Osteoblast (primary cell): ENCODE data around the gene PAFAH1B1. TPM values are rescaled to one million over a fixed set of nuclear protein-coding genes. Genes with fewer than 3 reads are reported as not detected.
"Not testable (repeated sequence)": the region's sequence is repeated elsewhere in the genome, so short reads cannot be mapped to it uniquely, and the experiment has no call there.

Experiments used
- DNase-seq: peaks from one replicate; pipeline ENCODE4 v3.0.0; 2011; ENCODE audit warnings: low spot score, mixed read lengths; ENCODE audit not compliant: insufficient read length; ENCODE audit errors: missing footprints
- H2AFZ ChIP-seq: 2 replicates; pipeline ENCODE4 v1.6.0; 2011; ENCODE audit warnings: mild to moderate bottlenecking, low read length
- H3K27ac ChIP-seq: 2 replicates; pipeline ENCODE4 v1.5.1; 2011; ENCODE audit warnings: mild to moderate bottlenecking, low read depth, low read length, moderate library complexity
- H3K27me3 ChIP-seq: 2 replicates; pipeline ENCODE4 v1.6.0; 2012; ENCODE audit warnings: mild to moderate bottlenecking, control low read depth, inconsistent platforms, low read length, moderate library complexity; ENCODE audit not compliant: insufficient read depth
- H3K36me3 ChIP-seq: 2 replicates; pipeline ENCODE4 v1.5.1; 2011; ENCODE audit warnings: mild to moderate bottlenecking, low read length, control low read depth, moderate library complexity; ENCODE audit not compliant: insufficient read depth
- H3K4me1 ChIP-seq: 2 replicates; pipeline ENCODE4 v1.5.1; 2011; ENCODE audit warnings: mild to moderate bottlenecking, low read length, control low read depth, moderate library complexity; ENCODE audit not compliant: insufficient read depth
- H3K4me2 ChIP-seq: 2 replicates; pipeline ENCODE4 v1.6.0; 2011; ENCODE audit warnings: mild to moderate bottlenecking, low read length; ENCODE audit not compliant: insufficient read depth
- H3K4me3 ChIP-seq: fragments of 200-600 bp; sonication (generic); 3 replicates; pipeline ENCODE4 v1.5.1; 2012; ENCODE audit warnings: mild to moderate bottlenecking, low read length, inconsistent platforms; ENCODE audit not compliant: insufficient read depth
- H3K79me2 ChIP-seq: 2 replicates; pipeline ENCODE4 v1.6.0; 2012; ENCODE audit warnings: mild to moderate bottlenecking, low read length, control low read depth, inconsistent platforms; ENCODE audit not compliant: insufficient read depth
- H3K9me3 ChIP-seq: 2 replicates; pipeline ENCODE4 v1.5.1; 2011; ENCODE audit warnings: low read depth, low read length, control low read depth
- H4K20me1 ChIP-seq: 2 replicates; pipeline ENCODE4 v1.6.0; 2012; ENCODE audit warnings: mild to moderate bottlenecking, low read length, control low read depth; ENCODE audit not compliant: insufficient read depth
- total RNA-seq: library from RNA; depleted of rRNA; stranded (reverse); fragments of >200 nt; gene quantifications from 2 replicates; pipeline ENCODE4 v1.2.3, GENCODE V29; 2012
- TF ChIP-seq, protein P1 (sequence below): IDR thresholded peaks from 2 replicates; pipeline ENCODE4 v1.5.1; 2011; ENCODE audit warnings: mild to moderate bottlenecking, low read depth, low read length, moderate library complexity; ENCODE audit errors: extremely low read depth

The PAFAH1B1 gene
- total RNA-seq, 1 donor = 128 TPM

DNA sequence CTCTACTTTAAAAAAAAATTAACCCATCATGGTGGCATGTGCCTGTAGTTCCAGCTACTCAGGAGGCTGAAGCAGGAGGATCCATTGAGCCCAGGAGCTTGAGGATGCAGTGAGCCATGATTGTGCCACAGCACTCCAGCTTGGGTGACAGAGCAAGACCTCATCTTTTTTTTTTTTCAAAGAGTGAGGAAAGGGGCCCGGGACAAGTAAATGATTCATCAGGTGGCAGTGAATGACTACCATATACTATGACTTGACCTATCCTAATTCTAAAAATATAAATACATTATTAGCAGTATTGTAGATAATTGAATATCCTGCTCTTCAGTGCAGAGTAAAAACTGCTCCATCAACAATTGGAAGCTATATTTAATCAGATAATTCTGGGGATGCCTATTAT lies 62.8 kb downstream of the PAFAH1B1 start:
- Histone ChIP-seq H3K9me3 (no peaks in the 10 kb centered on the region), H4K20me1 (peaks cover 63% of the 10 kb centered on the region), H3K27me3 (no peaks in the 10 kb centered on the region), H3K4me1 (no peaks in the 10 kb centered on the region), H3K4me3 (no peak overlapping the region), H3K36me3 (peaks cover 22% of the 10 kb centered on the region), H3K79me2 (peaks cover 97% of the 10 kb centered on the region), H2AFZ (no peak overlapping the region), H3K27ac (no peak overlapping the region), H3K4me2 (no peak overlapping the region)
- TF ChIP-seq, protein P1, sequence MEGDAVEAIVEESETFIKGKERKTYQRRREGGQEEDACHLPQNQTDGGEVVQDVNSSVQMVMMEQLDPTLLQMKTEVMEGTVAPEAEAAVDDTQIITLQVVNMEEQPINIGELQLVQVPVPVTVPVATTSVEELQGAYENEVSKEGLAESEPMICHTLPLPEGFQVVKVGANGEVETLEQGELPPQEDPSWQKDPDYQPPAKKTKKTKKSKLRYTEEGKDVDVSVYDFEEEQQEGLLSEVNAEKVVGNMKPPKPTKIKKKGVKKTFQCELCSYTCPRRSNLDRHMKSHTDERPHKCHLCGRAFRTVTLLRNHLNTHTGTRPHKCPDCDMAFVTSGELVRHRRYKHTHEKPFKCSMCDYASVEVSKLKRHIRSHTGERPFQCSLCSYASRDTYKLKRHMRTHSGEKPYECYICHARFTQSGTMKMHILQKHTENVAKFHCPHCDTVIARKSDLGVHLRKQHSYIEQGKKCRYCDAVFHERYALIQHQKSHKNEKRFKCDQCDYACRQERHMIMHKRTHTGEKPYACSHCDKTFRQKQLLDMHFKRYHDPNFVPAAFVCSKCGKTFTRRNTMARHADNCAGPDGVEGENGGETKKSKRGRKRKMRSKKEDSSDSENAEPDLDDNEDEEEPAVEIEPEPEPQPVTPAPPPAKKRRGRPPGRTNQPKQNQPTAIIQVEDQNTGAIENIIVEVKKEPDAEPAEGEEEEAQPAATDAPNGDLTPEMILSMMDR = no peak
- DNase-seq = no peak

DNA sequence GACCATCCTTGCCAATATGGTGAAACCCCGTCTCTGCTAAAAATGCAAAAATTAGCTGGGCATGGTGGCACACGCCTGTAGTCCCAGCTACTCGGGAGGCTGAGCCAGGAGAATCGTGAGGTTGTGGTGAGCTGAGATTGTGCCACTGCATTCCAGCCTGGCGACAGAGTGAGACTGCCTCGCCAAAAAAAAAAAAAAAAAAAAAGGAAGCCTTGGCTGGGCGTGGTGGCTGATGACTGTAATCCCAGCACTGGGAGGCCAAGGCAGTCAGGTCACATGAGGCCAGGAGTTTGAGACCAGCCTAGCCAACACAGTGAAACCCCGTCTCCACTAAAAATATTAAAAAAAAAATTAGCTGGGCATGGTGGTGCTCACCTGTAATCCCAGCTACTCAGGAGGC lies 65.9 kb downstream of the PAFAH1B1 start:
- not testable (repeated sequence) for H3K27me3 ChIP-seq, H3K9me3 ChIP-seq, H3K27ac ChIP-seq, H3K36me3 ChIP-seq, H3K4me1 ChIP-seq, H3K4me3 ChIP-seq, DNase-seq, H3K4me2 ChIP-seq, H2AFZ ChIP-seq
- Histone ChIP-seq H3K79me2 (peaks cover 100% of the 10 kb centered on the region), H4K20me1 (peaks cover 51% of the 10 kb centered on the region)

DNA sequence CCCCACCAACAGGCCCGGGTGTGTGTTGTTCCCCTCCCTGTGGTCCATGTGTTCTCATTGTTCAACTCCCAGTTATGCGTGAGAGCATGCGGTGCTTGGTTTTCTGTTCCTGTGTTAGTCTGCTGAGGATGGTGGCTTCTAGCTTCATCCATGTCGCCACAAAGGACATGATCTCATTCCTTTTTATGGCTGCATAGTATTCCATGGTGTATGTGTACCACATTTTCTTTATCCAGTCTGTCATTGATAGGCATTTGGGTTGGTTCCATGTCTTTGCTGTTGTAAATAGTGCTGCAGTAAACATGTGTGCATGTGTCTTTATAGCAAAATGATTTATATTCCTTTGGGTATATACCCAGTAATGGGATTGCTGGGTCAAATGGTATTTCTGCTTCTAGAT lies 67.0 kb downstream of the PAFAH1B1 start:
- H3K36me3 ChIP-seq, H3K27me3 ChIP-seq, H3K9me3 ChIP-seq, H3K4me1 ChIP-seq, H3K4me2 ChIP-seq, H2AFZ ChIP-seq, DNase-seq, H3K27ac ChIP-seq, H3K4me3 ChIP-seq: not testable (repeated sequence)
- Histone ChIP-seq H4K20me1 (peaks cover 50% of the 10 kb centered on the region), H3K79me2 (peaks cover 100% of the 10 kb centered on the region)

DNA sequence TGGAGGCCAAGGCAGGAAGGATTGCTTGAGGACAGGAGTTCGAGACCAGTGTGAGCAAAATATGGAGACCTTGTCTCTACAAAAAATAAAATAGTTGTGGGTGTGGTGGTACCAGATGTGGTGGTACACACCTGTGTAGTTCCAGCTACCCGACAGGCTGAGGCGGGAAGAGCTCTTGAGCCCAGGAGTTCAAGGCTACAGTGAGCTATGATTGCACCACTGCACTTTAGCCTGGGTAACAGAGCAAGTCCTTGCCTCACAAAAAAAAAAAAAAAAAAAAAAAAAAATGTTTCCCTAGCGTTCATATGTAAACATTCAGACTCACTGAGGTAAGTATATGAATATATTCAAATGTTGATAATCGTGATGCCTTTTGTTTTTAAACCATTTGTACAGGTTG lies 78.6 kb downstream of the PAFAH1B1 start:
- TF ChIP-seq, protein P1 = no peak
- no peaks in the 10 kb centered on the region for H3K9me3 ChIP-seq
- H3K27ac ChIP-seq = no peak overlapping the region
- H3K4me2 ChIP-seq = no peak overlapping the region
- DNase-seq = no peak
- H3K79me2 ChIP-seq = peaks cover 57% of the 10 kb centered on the region
- H2AFZ ChIP-seq = no peak overlapping the region
- H3K4me3 ChIP-seq = no peak overlapping the region
- peaks cover 6% of the 10 kb centered on the region for H4K20me1 ChIP-seq
- no peaks in the 10 kb centered on the region for H3K27me3 ChIP-seq
- H3K4me1 ChIP-seq = no peaks in the 10 kb centered on the region
- peaks cover 65% of the 10 kb centered on the region for H3K36me3 ChIP-seq

DNA sequence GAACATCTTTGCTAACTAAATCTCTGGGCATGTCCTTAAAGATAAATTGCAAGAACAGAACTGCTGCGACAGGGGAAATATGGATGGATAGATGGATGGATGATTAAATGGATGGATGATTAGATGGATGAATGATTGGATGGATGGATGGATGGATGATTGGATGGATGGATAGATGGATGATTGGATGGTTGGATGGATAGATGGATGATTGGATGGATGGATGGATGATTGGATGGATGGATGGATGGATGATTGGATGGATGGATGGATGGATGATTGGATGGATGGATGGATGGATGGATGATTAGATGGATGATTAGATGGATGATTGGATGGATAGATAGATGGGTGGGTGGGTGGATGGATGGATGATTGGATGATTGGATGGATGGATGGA lies 85.8 kb downstream of the PAFAH1B1 start:
- Histone ChIP-seq H3K79me2 (peaks cover 53% of the 10 kb centered on the region), H4K20me1 (peaks cover 15% of the 10 kb centered on the region), H3K4me1 (peaks cover 11% of the 10 kb centered on the region), H3K36me3 (peaks cover 75% of the 10 kb centered on the region)
- not testable (repeated sequence) for H3K9me3 ChIP-seq, H2AFZ ChIP-seq, H3K4me2 ChIP-seq, DNase-seq, H3K4me3 ChIP-seq, H3K27me3 ChIP-seq, H3K27ac ChIP-seq
